SH-SY5Y (cell line): ENCODE data around the gene HLF.

Source experiments
- GATA2 ChIP-seq: IDR thresholded peaks from 2 replicates; pipeline ENCODE4 v1.6.1; 2011; ENCODE audit warnings: mild to moderate bottlenecking, low read depth, low read length
- GATA3 ChIP-seq: IDR thresholded peaks from 2 replicates; pipeline ENCODE4 v1.6.1; 2011; ENCODE audit warnings: low read depth, mild to moderate bottlenecking, low read length, moderate library complexity

- TF ChIP-seq GATA2 (no peak), GATA3 (no peak)
Observed at GRCh38 chr17:55303008-55303493, 38.3 kb downstream of the HLF start.
